Keratinocyte (primary cell): ENCODE measurements around the gene GPLD1. TPM values are rescaled to one million over a fixed set of nuclear protein-coding genes. Genes with fewer than 3 reads are reported as not detected.

Experiments
- DNase-seq: peaks from one replicate; pipeline ENCODE4 v3.0.0-alpha.2; 2011; ENCODE audit warnings: low read depth, missing footprints, low spot score
- FAIRE-seq: peaks from 2 replicates; lab custom pipeline; 2011; peaks lifted over from hg19 to GRCh38; lab: Jason Lieb, UNC
- H2AFZ ChIP-seq: 2 replicates; pipeline ENCODE4 v1.6.0; 2012; ENCODE audit warnings: low read length, control low read depth, inconsistent platforms; ENCODE audit not compliant: control insufficient read depth
- H3K27ac ChIP-seq: 2 replicates; pipeline ENCODE4 v1.5.1; 2011; ENCODE audit warnings: low read length; ENCODE audit not compliant: control insufficient read depth, insufficient read depth
- H3K27me3 ChIP-seq: 3 replicates; pipeline ENCODE4 v1.6.0; 2011; ENCODE audit warnings: low read length; ENCODE audit not compliant: control insufficient read depth, insufficient read depth; ENCODE audit errors: extremely low read depth
- H3K36me3 ChIP-seq, 2 experiments: 2 replicates in 1 of 2; 3 replicates in 1 of 2; pipeline ENCODE4 v1.5.1; 2011; ENCODE audit warnings: low read length in 2 of 2, mild to moderate bottlenecking in 1 of 2; ENCODE audit not compliant: control insufficient read depth in 2 of 2, insufficient read depth in 2 of 2; ENCODE audit errors: extremely low read depth in 1 of 2
- H3K4me1 ChIP-seq: 3 replicates; pipeline ENCODE4 v1.5.1; 2011; ENCODE audit warnings: low read length; ENCODE audit not compliant: control insufficient read depth, insufficient read depth; ENCODE audit errors: extremely low read depth
- H3K4me2 ChIP-seq: 3 replicates; pipeline ENCODE4 v1.6.0; 2011; ENCODE audit warnings: low read depth, low read length; ENCODE audit not compliant: control insufficient read depth, insufficient read depth; ENCODE audit errors: extremely low read depth
- H3K4me3 ChIP-seq, 3 experiments: fragments of 200-600 bp in 1 of 3; sonication (generic) in 1 of 3; 2 replicates in 2 of 3; 3 replicates in 1 of 3; pipeline ENCODE4 v1.5.1; 2011 to 2016; ENCODE audit warnings: low read length in 3 of 3, mild to moderate bottlenecking in 3 of 3, control low read depth in 2 of 3, inconsistent platforms in 1 of 3, low read depth in 1 of 3, mixed read lengths in 1 of 3, mixed run types in 1 of 3, moderate library complexity in 1 of 3; ENCODE audit not compliant: control insufficient read depth in 2 of 3, insufficient read depth in 2 of 3; ENCODE audit errors: extremely low read depth in 1 of 3
- H3K79me2 ChIP-seq: 2 replicates; pipeline ENCODE4 v1.6.0; 2012; ENCODE audit warnings: low read length; ENCODE audit not compliant: control insufficient read depth, insufficient read depth
- H3K9ac ChIP-seq: 3 replicates; pipeline ENCODE4 v1.6.0; 2011; ENCODE audit warnings: low read length; ENCODE audit not compliant: control insufficient read depth, insufficient read depth; ENCODE audit errors: extremely low read depth
- H3K9me1 ChIP-seq: 3 replicates; pipeline ENCODE4 v1.6.0; 2011; ENCODE audit warnings: low read length; ENCODE audit not compliant: control insufficient read depth, insufficient read depth; ENCODE audit errors: extremely low read depth
- H3K9me3 ChIP-seq: 2 replicates; pipeline ENCODE4 v1.5.1; 2012; ENCODE audit warnings: low read depth, low read length; ENCODE audit not compliant: control insufficient read depth
- H4K20me1 ChIP-seq: 3 replicates; pipeline ENCODE4 v1.6.0; 2011; ENCODE audit warnings: low read length; ENCODE audit not compliant: control insufficient read depth, insufficient read depth; ENCODE audit errors: extremely low read depth
- CTCF ChIP-seq, 3 experiments: IDR thresholded peaks in 1 of 3; conservative IDR thresholded peaks in 1 of 3; optimal IDR thresholded peaks in 1 of 3; 2 replicates in 2 of 3; 3 replicates in 1 of 3; pipeline versions ENCODE3 to v1.5.1; 2011; ENCODE audit warnings: low read length in 3 of 3, mild to moderate bottlenecking in 3 of 3, moderate library complexity in 2 of 3, control low read depth in 1 of 3, inconsistent platforms in 1 of 3; ENCODE audit not compliant: insufficient read depth in 2 of 3; ENCODE audit errors: extremely low read depth in 1 of 3
- EZH2 ChIP-seq: IDR thresholded peaks from one replicate; pipeline ENCODE4 v1.6.1; 2012; ENCODE audit warnings: inconsistent platforms, mild to moderate bottlenecking, low read length, moderate library complexity
- dilution Hi-C: fragments of 300-500 bp; cut with MboI; formaldehyde crosslinking; loops from one replicate; pipeline ENCODE4 v1.7.0; 2020; ENCODE audit warnings: low sequenced_read_pairs; ENCODE audit not compliant: extremely low pct_ligation_motif_present
- polyA plus RNA-seq, 5 experiments: library from polyadenylated mRNA; depleted of rRNA in 3 of 5; stranded (reverse) in 3 of 5; stranded (forward) in 1 of 5; unstranded in 1 of 5; fragments of >200 nt; gene quantifications; 1 replicate in 1 of 5; 2 replicates in 3 of 5; 3 replicates in 1 of 5; pipeline versions ENCODE4 v1.2.1 to v1.2.3, GENCODE V29; 2011 to 2012; ENCODE audit warnings: missing spikeins in 2 of 5, low read depth in 1 of 5, low replicate concordance in 1 of 5

Gene GPLD1
- polyA plus RNA-seq, 1 donor (not counting 4 experiments of a cell fraction or from before 2014, with no cell fraction given): 0.07 TPM

DNA sequence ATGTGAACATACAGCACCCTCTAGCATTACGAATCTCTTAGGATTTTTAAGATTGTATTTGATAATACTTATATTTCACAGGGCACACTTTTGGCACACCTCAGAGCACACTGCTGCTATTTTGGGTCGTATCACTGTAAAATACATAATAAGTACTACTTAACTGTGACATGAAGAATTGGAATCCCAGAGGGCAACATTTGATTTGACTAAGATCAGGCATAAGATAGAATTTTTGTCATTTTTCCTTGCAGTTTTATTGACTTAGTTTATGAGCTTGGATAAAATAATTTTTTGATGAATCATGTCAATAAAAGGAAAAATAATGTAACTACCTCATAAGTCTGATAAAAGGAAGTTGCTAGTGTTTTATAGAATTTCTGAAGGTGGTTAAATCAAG lies 64.3 kb downstream of the GPLD1 start:
- peaks cover 3% of the 10 kb centered on the region for H3K4me1 ChIP-seq

GRCh38 chr6:24419526-24419925 lies 69.9 kb downstream of the GPLD1 start:
- Histone ChIP-seq H3K4me3 (no peak overlapping the region), H3K9me1 (no peaks in the 10 kb centered on the region), H3K9ac (no peak overlapping the region), H3K4me2 (no peak overlapping the region), H3K4me1 (no peaks in the 10 kb centered on the region), H3K79me2 (no peaks in the 10 kb centered on the region), H2AFZ (no peak overlapping the region), H3K9me3 (no peaks in the 10 kb centered on the region), H3K27me3 (no peaks in the 10 kb centered on the region), H3K36me3 (peaks cover 28 to 31% of the 10 kb centered on the region in 2 experiments), H4K20me1 (no peaks in the 10 kb centered on the region), H3K27ac (no peak overlapping the region)
- no peak for DNase-seq
- dilution Hi-C loops: no loop called here
- TF ChIP-seq CTCF (optimal IDR thresholded peaks at IDR 0.05 in 1 of 3, IDR thresholded peaks at IDR 0.05 in 1 of 3, conservative IDR thresholded peaks at IDR 0.05 in 1 of 3; ENCODE audit: extremely low read depth in 1 of 3, insufficient read depth in 2 of 3, low read length in 3 of 3) (no peak), EZH2 (no peak)
- FAIRE-seq: no peak

More for the DNA sequence above, 64.3 kb downstream of the GPLD1 start:
- TF ChIP-seq CTCF (optimal IDR thresholded peaks at IDR 0.05 in 1 of 3, IDR thresholded peaks at IDR 0.05 in 1 of 3, conservative IDR thresholded peaks at IDR 0.05 in 1 of 3; ENCODE audit: extremely low read depth in 1 of 3, insufficient read depth in 2 of 3, low read length in 3 of 3) (no peak), EZH2 (no peak)
- H3K27ac ChIP-seq: no peak overlapping the region
- H3K27me3 ChIP-seq: no peaks in the 10 kb centered on the region
- H3K79me2 ChIP-seq: no peaks in the 10 kb centered on the region
- no peak for DNase-seq
- H4K20me1 ChIP-seq: no peaks in the 10 kb centered on the region
- H3K9me3 ChIP-seq: no peaks in the 10 kb centered on the region
- H3K36me3 ChIP-seq: peaks cover 17 to 19% of the 10 kb centered on the region in 2 experiments
- H2AFZ ChIP-seq: no peak overlapping the region
- H3K4me3 ChIP-seq: no peak overlapping the region
- H3K9ac ChIP-seq: no peak overlapping the region
- FAIRE-seq: no peak
- peaks cover 2% of the 10 kb centered on the region for H3K9me1 ChIP-seq
- dilution Hi-C loops: no loop called here
- H3K4me2 ChIP-seq: no peak overlapping the region
